K562 (cell line): ENCODE data around the gene FOXS1.

Experiments used
- GABPB1 ChIP-seq: sonication (generic); formaldehyde crosslinking; IDR thresholded peaks from 2 replicates; pipeline ENCODE4 v1.8.0; 2022; ENCODE audit warnings: mild to moderate bottlenecking, missing genetic modification reagents
- HMG20A ChIP-seq: fragments of 450-650 bp; formaldehyde crosslinking; conservative IDR thresholded peaks from 2 replicates; pipeline ENCODE4 v1.4.0; 2020; ENCODE audit warnings: mild to moderate bottlenecking, mixed read lengths
- SRSF9 ChIP-seq: fragments of 200-400 bp; formaldehyde crosslinking; IDR thresholded peaks from 2 replicates; pipeline ENCODE4 v1.6.1; 2017; ENCODE audit warnings: low read depth, low read length, borderline replicate concordance

DNA sequence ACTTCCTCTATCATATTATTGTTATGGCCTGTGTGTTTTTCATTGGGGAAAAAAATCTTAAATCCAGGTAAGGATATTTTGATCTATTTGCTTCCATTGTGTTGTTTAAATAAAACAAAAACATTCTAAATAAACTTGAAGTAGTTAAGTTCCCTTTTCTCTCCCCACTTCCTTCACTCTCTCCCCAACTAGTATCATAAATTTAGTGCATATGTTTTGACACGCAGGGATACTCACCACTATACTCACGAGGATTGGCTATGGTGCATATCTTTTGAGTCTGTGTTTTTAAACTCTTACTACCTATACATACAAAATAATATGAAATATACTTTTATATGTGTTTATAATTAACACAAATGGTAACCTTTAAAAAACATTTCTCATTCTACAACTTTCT is 30.3 kb upstream of the FOXS1 start:
- TF ChIP-seq GABPB1 (CRISPR knock-in tag) = no peak
- TF ChIP-seq SRSF9 = no peak
- no peak for TF ChIP-seq HMG20A (CRISPR knock-in tag)
